Measurements from ENCODE around the gene CCDC9. TPM values are rescaled to one million over a fixed set of nuclear protein-coding genes. Genes with fewer than 3 reads are reported as not detected.

Gene CCDC9
- total RNA-seq, 1 donor from 2014 or later = 47.1 TPM

- Mint-ChIP-seq H3K4me3 (peak overlapping the region; percentile 85), H3K27ac (peak overlapping the region; percentile 89), H3K36me3 (ENCODE audit: low read depth) (no peaks in the 10 kb centered on the region), H3K4me1 (peaks cover 21% of the 10 kb centered on the region), H3K27me3 (no peaks in the 10 kb centered on the region), H3K9me3 (no peaks in the 10 kb centered on the region)
- DNase-seq = peak; percentile 54
- TF ChIP-seq CTCF (IDR thresholded peaks at IDR 0.05) = no peak
- ChIA-PET POLR2A (interaction anchor here (0.6 to 7.3 kb wide), 27 partner anchors 11 to 607 kb away, joined by 3 to 152 read pairs (median 6); partner anchors contain the start of genes CCDC9, INAFM1, KPTN and SAE1), CTCF (interaction anchor here (0.7 to 4.9 kb wide), 7 partner anchors 11 to 403 kb away, joined by 3 to 51 read pairs (median 3); partner anchors contain the start of gene CCDC9)
- intact Hi-C loops (cut with micrococcal nuclease) = loop anchor here (1.0 to 10.0 kb wide), 7 partner anchors 16 to 442 kb away; partner anchors contain the start of genes ARHGAP35, CCDC9, INAFM1 and SLC1A5
- peak; percentile 7 for ATAC-seq (ENCODE audit: low read depth)
Observed at GRCh38 chr19:47226426-47227351, 29.6 kb upstream of the CCDC9 start.

GRCh38 chr19:47227352-47228167 is 28.8 kb upstream of the CCDC9 start:
- H3K27me3 Mint-ChIP-seq = no peaks in the 10 kb centered on the region
- peak overlapping the region; percentile 80 for H3K27ac Mint-ChIP-seq
- no peak for TF ChIP-seq CTCF (IDR thresholded peaks at IDR 0.05)
- ATAC-seq (ENCODE audit: low read depth) (peak; percentile 3), DNase-seq (peak; percentile 51)
- peak overlapping the region; percentile 81 for H3K4me3 Mint-ChIP-seq
- intact Hi-C loops (cut with micrococcal nuclease) = loop anchor here (2.0 to 10.0 kb wide), 2 partner anchors 367 to 443 kb away; partner anchors contain the start of genes ARHGAP35 and SLC1A5
- no peaks in the 10 kb centered on the region for H3K36me3 Mint-ChIP-seq (ENCODE audit: low read depth)
- H3K9me3 Mint-ChIP-seq = no peaks in the 10 kb centered on the region
- ChIA-PET CTCF (interaction anchor here (0.7 to 4.9 kb wide), 3 partner anchors 16 to 404 kb away, joined by 3 to 51 read pairs (median 45); no protein-coding TSS in a partner anchor), POLR2A (interaction anchor here (0.6 to 7.3 kb wide), 16 partner anchors 11 to 439 kb away, joined by 4 to 152 read pairs (median 11); partner anchors contain the start of genes CCDC9, INAFM1, KPTN and SAE1)
- peaks cover 29% of the 10 kb centered on the region for H3K4me1 Mint-ChIP-seq

- POLR2A ChIA-PET = interaction anchor here (1.0 to 7.3 kb wide), 10 partner anchors 10 to 440 kb away, joined by 3 to 152 read pairs (median 11); partner anchors contain the start of genes CCDC9, KPTN, SLC1A5 and TMEM160
Observed at GRCh38 chr19:47228168-47228936, 28.0 kb upstream of the CCDC9 start.

More at GRCh38 chr19:47228168-47228936, 28.0 kb upstream of the CCDC9 start:
- Mint-ChIP-seq H3K9me3 (no peaks in the 10 kb centered on the region), H3K4me3 (peak overlapping the region; percentile 81), H3K27ac (no peak overlapping the region), H3K36me3 (ENCODE audit: low read depth) (no peaks in the 10 kb centered on the region), H3K27me3 (no peaks in the 10 kb centered on the region), H3K4me1 (peaks cover 32% of the 10 kb centered on the region)
- DNase-seq (peak; percentile 51), ATAC-seq (ENCODE audit: low read depth) (peak; percentile 9)
- no peak for TF ChIP-seq CTCF (IDR thresholded peaks at IDR 0.05)
- intact Hi-C loops (cut with micrococcal nuclease) = loop anchor here (10.0 kb wide), 1 partner anchor 444 kb away; the partner anchor contains the start of gene SLC1A5
- CTCF ChIA-PET = interaction anchor here (4.9 kb wide), 1 partner anchor 16 kb away, joined by 51 read pairs; no protein-coding TSS in a partner anchor

All from activated B cell treated with CpG ODN at 0.5 μM for 24 hours (primary cell).